Activated T-cell treated with anti-CD3 and anti-CD28 coated beads for 4 hours (primary cell): ENCODE results near the gene MCOLN1.
A peak's percentile ranks its signal among the peaks of the same experiment; 100 is the strongest.

ENCODE experiments used
- DNase-seq: peaks from one replicate; pipeline ENCODE4 v3.0.0-alpha.2; 2020

The MCOLN1 gene

DNA sequence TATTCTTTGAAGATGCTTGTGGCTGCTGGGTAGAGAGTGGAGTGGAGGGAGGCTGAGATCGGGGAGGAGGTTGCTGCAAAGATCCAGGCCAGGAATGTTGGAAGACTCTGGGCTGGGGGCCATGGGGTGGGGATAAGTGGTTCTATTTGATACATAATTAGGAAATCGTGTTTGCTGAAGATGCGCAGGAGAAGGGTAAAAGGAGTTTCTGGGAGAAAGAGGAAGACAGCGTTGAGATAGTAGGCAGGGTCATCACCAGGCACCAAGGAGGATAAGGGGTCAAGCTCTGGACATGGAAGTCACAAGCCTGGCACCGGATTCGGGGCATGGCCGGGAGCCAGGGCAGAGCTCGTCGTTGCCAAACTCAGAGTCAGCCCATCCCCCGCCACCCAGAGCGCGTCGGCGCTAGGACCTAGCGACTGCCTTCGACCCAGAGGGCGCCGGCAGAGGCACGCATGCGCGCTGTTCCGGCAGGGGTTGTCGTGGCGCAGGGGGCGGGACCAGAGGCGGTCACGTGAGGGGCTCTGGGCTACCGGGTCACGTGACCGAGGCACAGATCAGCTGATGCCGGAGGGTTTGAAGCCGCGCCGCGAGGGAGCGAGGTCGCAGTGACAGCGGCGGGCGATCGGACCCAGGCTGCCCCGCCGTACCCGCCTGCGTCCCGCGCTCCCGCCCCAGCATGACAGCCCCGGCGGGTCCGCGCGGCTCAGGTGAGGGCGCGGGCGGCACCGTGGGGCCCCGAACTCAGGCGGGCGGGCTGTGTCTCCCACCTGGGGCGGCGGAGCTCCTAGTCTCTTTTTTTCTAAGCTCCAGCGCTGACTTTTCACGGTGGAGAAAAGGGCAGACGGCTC, at the start of gene MCOLN1:
TSS of gene MCOLN1 (plus strand) at position 553 of the 851 bp plus-strand sequence. CDS start at position 680, 127 bp downstream.
- DNase-seq, result peak; percentile 99

DNA sequence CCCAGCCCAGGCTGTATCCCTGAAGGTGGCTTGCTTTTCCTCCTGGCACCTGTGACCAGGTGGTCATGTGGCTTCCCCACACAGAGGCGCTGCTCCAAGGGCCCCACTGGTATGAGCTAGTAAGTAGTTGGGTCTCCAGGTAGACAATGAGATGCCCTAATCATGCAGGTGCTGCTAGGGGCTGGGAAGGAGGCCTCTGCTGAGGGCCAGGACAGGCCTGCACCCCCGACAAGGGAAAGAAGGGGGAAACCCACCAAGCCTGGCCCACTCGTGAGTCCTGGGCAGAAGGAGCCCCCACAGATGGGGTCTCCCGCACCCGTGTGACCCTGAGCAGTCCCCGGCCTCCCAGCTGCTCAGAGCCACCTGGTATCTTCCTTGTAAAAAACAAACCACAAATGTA, 46.8 kb upstream of the MCOLN1 start:
- DNase-seq, result no peak

DNA sequence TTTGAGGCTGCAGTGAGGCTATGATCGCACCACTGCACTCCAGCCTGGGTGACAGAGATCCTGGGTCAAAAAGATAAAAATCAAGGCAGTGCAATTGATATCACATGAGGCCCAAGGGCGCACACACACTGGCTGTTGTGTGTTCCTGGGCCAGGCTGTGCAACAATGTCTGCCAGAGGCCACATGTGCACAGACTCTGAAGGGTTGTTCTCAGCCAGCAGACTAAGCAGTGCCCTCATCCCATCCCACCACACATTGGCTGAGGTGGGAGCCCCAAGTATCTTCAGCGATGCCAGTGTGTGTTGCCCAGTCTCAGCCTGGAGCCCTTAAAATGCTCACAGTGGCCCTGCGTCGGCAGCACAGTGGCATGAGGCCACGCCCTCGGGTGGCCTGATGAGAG, 46.2 kb upstream of the MCOLN1 start:
- DNase-seq, result no peak

DNA sequence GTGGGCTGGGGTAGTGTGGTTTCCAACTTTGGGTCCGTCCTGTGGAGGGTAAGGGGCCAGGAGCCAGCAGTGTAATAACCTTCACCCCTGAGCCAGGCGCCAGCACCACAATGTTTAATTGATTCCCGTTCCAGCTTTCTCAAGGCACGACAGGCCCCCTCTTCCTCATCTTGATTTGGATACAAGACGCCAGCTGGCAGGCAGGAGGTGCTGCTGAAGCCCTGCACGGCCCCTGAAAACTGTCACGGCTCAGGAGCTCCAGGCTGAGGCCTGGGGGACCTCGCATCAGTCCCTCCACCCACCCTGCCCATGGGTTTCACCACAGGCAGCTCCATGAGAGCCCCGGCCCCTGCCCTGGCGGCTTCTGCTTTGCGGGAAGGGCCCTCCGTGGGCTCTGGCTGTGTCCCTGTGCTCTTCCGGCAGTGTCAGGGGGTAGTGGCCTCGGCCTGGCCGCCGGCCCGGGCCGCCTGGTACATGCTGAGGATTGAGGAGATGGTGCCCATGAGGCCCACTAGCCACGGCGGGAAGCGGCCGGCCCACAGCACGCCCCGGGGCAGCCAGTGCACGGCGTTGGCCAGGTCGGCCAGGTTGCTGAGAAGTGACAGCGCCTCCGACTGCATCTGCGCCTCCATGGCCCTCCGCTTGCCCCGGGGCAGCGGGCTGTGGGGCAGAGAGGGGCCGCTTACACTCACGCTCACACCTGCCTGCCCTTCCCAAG, 45.5 kb upstream of the MCOLN1 start:
- no peak for DNase-seq

DNA sequence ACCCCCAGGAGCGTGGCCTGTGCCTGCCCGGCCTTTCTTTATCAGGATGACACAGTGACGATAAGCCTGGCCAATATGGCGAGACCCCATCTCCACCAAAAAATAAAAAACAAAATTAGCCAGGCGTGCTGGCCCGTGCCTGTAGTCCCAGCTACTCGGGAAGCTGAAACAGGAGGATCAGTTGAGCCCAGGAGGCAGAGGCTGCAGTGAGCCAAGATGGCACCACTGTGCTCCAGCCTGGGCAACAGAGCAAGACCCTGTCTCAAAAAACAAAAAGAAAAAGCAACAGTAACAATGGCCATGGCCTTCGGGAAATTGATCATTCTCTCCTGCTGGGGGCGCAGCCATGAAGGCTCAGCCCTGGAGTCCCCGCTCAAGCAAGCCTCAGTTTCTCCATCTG, 44.7 kb upstream of the MCOLN1 start:
- DNase-seq, result no peak

DNA sequence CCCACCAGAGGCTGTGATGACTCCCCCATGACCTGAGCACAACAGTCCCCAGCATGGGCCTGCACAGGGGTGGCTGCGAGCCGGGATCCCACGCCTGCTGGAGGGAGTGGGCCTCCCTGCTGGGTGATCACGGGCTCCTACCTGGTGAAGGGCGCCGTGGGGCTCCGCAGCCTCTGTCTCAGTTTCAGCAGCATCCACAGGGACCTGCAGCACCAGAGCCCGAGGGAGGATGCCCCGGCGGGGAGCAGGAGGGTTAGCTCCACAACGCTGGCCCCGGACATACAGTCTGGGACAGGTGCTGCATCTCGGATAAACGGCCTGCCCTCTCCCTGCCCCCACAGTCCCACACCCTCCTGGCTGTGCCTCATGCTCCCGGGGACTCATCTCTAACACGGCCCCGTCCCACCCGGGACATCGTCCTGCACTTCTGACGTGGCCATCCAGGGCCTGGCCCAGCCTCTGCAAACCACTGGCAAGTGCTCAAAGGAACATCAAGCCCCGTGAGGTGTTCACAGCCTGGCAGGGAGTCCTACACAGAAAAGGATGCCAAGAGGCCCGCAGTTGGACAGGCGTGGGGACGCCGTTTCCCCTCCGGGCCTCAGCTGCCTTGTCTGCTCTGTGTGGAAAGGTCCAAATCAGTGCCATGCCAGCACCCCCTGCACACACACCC, 44.1 kb upstream of the MCOLN1 start:
- no peak for DNase-seq

DNA sequence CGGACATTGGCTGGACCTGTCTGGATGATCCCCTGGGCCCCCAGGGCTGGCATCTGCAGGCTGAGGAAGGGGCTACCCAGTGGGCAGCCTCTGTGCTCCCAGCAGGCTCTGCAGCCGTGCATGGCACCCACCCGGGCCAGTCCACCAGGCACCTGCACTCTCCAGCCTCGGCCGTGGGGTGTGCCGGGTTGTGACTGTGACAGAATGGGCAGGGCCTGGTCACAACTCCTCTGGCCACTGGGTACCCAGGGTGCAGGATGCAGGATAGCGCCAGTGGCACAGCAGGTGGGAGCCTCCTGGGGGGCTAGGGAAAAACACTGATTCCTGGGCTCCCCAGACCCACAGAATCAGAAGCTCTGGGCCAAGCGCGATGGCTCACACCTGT, 43.6 kb upstream of the MCOLN1 start:
- no peak for DNase-seq

DNA sequence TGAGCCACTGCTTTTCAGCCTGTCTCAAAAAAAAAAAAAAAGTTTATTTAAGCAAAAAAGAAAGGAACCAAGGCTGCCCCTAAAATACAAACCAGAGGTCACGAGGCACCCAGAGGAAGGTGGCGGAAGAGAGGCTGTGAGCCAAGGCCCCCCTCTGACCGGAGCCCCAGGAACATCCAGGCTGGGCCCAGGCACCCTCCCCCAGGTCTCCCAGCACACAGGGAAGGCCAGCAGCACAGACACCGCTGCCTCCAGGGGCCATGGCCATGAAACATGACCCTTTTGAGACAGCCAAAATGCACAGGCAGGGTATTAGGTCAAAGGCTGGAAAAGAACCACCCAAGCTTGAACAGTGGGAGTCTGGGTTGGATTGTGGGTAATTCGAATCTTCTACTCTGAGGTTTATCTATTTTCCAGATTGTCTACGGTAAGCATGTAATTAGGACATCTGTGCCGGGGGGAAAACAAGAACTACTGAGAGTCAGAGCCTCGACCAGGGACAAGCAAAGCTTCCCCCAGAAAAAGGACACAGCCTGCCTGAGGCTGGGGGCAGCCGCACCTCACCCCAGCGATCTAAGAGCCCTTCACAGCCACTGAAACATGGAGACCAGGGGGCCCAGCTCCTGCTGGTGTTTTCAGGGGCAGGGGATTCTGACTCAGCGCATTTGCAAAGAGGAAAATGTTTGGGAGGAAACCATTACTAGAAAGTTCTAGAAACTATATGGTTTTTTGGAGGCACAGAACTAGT, 42.0 kb upstream of the MCOLN1 start:
- no peak for DNase-seq

DNA sequence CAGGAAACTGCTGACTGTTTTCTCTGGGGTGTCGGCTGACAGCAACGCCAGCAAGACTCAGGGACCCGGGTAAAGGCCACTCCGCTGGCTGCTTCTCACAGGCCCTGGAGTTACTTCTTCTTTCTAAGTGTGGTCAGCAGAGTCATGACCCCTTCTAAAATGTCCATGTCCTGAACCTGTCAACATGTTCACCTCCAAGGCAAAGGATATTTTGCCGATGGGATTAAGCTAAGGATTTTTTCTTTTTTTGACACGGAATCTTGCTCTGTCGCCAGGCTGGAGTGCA, 41.5 kb upstream of the MCOLN1 start:
- DNase-seq, result no peak

DNA sequence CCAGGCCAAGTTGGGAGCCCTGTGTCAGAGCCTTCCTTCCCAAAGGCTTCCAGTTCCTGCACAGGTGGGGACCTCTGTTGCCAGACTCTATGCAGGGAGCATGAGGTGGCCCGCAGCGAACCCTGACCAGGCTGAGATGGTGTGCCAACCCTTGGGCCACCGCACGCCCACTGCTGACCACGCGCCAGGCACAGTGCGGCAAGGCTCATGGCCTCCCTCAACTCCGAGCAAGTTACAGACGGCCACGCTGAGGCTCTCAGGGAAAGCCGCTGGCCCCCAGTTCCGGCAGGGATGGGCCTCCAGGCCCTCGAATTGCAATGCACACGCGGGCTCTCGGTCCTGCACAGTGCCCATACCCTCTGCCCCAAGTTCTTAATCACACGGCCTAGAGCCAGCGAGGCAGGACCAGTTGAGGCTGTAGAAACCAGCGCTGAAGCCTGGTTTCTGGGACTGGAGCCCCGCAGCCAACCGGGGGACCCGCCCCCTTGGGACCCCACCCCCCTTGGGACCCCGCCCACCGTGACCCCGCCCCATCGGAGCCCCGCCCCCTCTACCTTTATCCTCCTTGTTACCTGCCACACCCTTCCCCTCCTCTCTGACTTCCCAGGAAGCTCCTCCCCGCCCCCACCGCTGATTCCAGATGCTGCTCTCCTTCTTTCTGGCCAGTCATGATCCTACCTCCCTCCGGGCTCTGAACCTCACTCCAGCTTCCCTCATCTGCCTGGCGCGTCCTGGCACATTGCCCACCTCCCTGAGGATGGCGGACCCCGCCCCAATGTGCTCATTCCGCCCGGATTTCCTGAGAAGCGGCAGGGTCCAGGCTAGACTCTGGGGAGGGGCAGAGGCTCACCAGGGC, 39.6 kb upstream of the MCOLN1 start:
- DNase-seq, result no peak

DNA sequence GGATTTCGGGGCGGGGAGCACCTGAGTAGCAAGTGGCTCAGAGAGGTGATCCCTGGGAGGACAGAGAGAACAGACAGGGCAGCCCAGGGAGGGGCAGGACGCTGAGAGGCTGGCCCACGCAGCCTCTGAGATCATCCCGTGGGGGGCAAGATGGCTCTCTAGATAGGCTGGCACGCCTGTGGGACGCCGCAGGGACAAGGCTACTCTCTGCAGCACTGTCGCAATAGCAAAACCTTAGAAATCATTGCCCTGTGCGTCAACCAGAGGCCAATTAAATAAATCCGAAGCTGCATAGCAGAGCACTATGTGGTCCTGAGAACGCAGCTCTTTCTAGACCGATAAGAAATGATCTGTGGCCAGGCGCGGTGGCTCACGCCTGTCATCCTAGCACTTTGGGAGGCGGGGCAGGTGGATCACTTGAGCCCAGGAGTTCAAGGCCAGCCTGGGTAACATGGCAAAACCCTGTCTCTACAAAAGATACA, 38.7 kb upstream of the MCOLN1 start:
- no peak for DNase-seq

DNA sequence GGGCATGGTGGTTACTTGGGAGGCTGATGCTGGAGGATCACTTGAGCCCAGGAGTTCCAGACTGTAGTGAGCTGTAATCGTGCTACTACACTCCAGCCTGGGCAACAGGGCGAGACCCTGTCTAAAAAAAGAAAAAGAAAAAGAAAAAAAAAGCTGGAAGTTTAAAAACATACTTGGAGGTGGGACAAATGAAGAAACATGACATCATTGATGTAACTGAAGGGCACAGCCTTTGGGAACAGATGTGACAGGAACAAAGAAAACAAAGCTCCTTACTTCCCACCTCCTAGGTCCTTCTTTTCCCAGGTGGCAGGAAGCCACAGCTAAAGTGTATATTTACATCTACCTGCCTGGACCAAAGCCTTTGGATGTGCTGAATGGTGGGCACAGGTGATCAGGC, 35.5 kb upstream of the MCOLN1 start:
- DNase-seq, result no peak

DNA sequence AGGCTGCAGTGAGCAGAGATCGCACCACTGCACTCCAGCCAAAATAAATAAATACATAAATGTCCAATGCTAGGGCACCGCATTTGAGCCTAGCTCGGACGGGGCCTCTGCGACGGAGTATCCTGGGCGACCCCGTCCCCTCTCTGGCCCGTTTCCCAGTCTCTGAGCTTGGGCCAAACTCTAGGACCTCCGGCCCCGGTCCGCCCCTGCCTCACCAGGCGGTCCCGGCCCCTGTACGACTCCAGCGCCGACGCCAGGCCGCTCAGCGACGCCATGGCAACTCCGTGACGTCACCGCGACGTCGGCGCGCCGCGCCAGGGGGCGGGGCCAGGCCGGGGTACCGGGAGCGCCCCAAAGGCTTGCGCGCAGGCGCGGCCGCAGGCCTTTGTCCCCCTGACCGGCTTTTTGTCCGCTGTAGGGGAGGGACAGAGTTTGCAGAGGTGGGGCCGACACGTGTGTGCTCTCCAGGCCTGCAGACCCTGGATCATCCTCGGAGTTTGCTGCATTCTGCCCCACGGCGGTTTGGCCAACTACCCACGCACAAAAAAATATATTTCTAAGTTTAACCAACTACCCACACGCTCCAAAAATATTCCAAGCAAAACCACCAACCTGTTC, 33.6 kb upstream of the MCOLN1 start, which contains the start of gene PEX11G:
TSS of gene PEX11G (minus strand) at position 300 of the 618 bp plus-strand sequence. CDS start at position 275, 25 bp downstream.
- DNase-seq, result peak; percentile 90

DNA sequence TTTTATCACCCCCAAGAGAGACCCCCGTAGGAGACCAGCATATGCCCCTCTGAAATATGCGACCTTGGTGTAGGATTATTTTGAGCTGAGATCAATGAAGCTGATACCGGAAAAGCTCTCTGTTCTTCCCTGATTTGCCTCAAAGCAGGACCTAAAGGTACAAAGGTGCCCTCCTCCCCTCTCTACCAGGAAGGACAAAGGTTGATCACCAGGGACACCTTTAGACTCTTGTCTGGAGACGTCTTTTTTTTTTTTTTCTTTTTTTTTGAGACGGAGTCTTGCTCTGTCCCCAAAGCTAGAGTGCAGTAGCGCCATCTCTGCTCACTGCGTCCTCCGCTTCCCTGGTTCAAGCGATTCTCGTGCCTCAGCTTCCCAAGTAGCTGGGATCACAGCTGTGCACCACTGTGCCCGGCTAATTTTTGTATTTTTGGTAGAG, 32.8 kb upstream of the MCOLN1 start:
- no peak for DNase-seq

DNA sequence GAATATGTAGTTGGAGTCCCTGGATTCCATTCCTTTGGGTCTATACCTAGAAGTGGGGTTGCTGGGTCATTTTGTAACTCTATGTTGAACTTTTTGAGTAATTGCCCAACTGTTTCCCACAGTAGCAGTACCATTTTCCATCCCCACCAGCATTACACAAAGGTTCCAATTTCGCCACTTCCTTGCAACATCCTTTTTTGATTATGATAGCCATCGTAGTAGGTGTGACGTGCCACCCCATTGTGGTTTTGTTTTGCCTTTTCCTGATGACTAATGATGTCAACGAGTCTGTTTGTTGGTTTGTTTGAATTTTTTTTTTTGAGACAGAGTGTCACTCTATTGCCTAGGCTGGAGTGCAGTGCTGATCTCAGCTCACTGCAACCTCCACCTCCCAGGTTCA, 30.3 kb upstream of the MCOLN1 start:
- no peak for DNase-seq

DNA sequence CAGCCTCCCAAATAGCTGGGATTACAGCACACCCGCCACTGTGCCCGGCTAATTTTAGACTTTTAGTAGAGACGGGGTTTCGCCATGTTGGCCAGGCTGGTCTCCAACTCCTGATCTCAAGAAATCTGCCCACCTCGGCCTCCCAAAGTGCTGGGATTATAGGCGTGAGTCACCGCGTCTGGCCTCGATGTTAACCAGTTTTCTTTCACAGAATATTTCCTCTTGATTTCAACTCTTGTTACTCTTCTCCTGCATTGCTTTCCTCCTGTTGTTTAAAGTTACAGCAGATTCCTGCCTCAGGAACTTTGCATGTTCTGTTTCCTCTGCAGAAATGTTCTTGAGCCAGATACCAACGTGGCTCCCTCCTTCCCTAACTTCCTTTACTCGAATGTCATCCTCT, 29.9 kb upstream of the MCOLN1 start:
- no peak for DNase-seq

DNA sequence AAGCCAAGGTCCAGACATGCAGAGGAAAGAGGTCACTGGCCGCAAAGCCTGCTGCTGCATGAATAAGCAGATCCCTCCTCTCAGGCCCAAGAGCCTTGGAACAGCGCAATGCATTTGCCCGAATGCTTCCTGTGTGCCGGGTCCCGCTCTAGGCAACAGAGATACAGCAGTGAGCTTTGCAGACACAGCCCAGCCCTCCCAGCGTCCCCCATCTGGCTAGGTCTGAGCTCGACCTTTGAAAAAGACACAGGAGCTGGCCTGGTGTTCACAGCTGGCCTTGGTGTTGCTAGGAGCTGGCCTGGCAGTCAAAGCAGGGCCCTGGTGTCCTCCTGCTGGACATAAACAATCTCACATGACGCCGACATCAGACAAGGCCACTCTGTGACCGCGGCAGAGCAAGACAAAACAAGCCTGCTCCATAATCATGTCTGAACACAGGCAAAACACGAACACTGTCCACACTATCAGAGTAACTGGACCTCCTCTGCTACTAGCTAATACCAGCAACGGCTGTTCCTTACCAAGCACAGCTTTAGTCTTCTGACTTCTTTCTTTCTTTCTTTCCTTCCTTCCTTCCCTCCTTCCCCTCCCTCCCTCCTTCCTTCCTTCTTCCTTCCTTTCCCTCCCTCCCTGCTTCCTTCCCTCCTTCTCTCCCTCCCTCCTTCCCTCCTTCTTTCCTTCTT, 27.9 kb upstream of the MCOLN1 start:
- no peak for DNase-seq

DNA sequence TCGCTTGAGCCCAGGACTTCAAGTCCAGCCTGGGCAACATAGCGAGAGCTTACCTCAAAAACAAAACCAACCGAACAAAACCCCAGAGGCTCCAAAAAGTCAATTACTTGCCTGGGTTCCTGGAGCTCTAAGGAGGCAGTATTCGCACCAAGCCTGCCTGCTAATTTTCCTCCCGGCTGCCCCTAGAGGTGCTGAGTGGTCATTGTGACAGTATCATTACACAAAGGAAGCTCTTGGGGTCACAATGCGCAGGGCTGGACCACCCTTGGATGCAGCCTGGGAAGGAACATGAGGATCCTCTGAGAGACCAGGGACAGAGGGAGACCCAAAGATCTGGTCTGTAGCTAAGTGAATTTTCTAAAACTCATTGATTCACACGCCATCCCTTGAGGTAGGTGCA, 25.1 kb upstream of the MCOLN1 start:
- DNase-seq, result no peak

DNA sequence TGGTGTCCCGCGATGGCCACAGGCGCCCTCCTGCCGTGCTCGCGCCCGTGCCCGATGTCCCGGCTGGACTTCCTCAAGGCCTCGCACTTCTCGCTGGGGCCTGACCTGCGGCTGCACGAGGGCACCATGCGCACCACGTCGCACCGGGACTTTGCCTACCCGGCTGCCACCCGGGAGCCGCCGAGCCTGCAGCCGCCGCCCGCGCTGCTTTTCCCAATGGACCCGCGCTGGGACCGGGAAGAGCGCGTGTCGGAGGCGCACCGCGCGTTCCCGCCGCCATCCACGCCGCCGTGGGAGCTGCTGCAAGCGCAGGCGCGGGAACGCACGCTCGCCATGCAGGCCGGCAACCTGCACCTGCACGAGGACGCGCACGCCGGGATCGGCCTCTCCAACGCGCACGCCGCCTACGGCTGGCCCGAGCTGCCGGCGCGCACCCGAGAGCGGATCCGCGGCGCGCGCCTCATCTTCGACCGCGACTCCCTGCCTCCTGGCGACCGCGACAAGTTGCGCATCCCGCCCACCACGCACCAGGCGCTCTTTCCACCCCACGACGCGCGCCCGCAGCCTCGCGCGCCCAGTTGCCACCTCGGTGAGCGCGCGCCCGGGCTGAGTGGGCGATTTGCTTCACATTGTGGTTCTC, 21.5 kb upstream of the MCOLN1 start:
- no peak for DNase-seq

DNA sequence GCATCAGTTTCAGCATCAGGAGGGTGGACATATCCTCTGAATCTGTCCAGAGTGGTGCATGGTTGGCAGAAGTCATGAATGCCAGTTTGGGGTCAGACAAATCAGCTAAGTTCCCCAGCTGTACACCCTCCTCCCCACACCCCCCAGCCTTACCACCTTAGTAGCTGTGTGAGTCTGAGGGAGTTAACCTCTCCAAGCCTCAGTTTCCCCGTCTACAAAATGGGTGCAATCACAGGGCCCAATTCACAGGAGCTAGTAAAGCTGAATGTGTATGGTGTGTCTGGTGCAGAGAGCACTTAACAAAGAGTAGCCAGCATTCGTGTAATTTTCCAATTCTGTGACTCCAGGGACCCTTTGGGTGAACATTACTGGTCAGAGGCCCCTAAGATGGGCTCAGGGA, 19.9 kb upstream of the MCOLN1 start:
- no peak for DNase-seq
